BE2C (cell line): ENCODE results near the gene B3GNT9.

Experiments used
- DNase-seq: peaks from one replicate; pipeline ENCODE4 v3.0.0-alpha.2; 2020
- H3K27me3 ChIP-seq: fragments of 250-450 bp; sonication (Bioruptor Pico); 2 replicates; pipeline ENCODE4 v1.5.1; 2020; ENCODE audit warnings: mild to moderate bottlenecking
- H3K36me3 ChIP-seq: fragments of 250-450 bp; sonication (Bioruptor Pico); 2 replicates; pipeline ENCODE4 v1.5.1; 2020; ENCODE audit warnings: mild to moderate bottlenecking
- H3K4me1 ChIP-seq: fragments of 250-450 bp; sonication (Bioruptor Pico); 2 replicates; pipeline ENCODE4 v1.5.1; 2020
- H3K4me3 ChIP-seq: 2 replicates; pipeline ENCODE4 v1.5.1; 2011; ENCODE audit warnings: low read depth, low read length
- H3K9me3 ChIP-seq: fragments of 250-450 bp; sonication (Bioruptor Pico); 2 replicates; pipeline ENCODE4 v1.5.1; 2020
- CTCF ChIP-seq: IDR thresholded peaks from 2 replicates; pipeline ENCODE4 v1.5.1; 2012; ENCODE audit warnings: mild to moderate bottlenecking, low read depth, low read length

Gene B3GNT9

GRCh38 chr16:67150047-67150832 lies 558 bp downstream of the B3GNT9 start:
- DNase-seq = peak; percentile 72
- Histone ChIP-seq H3K36me3 (peaks cover 31% of the 10 kb centered on the region), H3K9me3 (no peaks in the 10 kb centered on the region), H3K4me3 (peak overlapping the region; percentile 77), H3K4me1 (0 out of 2 replicates have a peak, but pooled peaks cover 2% of the 10 kb centered on the region), H3K27me3 (peaks cover 2% of the 10 kb centered on the region; the same call in 1 of the 2 replicates)
- TF ChIP-seq CTCF = peak; percentile 21

GRCh38 chr16:67149276-67150046 lies 1.3 kb downstream of the B3GNT9 start:
- no peak for TF ChIP-seq CTCF
- Histone ChIP-seq H3K4me1 (0 out of 2 replicates have a peak, but pooled peaks cover 2% of the 10 kb centered on the region), H3K36me3 (peaks cover 37% of the 10 kb centered on the region), H3K9me3 (no peaks in the 10 kb centered on the region), H3K4me3 (no peak overlapping the region), H3K27me3 (no peaks in the 10 kb centered on the region)
- DNase-seq = peak; percentile 13

DNA sequence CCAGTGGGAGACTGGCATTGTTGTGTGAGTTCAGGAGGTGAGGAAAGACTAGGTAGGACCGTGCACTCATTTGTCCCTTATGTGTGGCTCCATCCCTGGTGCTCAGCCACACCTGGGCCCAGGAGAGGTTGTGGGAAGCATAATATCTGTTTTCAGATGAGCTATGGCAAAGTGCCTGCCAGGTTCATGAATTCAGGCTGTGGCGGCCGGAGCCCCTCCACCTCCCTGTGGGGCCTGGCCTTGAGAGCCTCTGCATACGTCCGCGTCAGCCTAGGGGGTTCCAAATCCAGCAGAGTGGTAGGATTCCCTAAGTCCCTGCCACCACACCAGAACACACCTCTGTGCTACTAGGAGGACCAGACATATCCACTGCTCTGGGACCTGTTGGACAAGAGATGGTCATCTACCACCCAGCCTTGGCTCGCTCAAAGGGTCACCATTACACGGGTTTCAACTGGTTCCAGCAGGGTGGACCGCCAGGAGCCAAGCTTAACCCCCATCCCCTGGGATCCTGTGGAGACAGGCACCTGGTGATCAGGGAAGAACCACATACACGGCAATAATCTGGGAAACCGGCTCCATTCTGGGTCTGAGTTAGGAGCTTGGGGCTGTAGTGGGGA lies 2.0 kb downstream of the B3GNT9 start:
- H3K36me3 ChIP-seq = peaks cover 44% of the 10 kb centered on the region
- DNase-seq = no peak

DNA sequence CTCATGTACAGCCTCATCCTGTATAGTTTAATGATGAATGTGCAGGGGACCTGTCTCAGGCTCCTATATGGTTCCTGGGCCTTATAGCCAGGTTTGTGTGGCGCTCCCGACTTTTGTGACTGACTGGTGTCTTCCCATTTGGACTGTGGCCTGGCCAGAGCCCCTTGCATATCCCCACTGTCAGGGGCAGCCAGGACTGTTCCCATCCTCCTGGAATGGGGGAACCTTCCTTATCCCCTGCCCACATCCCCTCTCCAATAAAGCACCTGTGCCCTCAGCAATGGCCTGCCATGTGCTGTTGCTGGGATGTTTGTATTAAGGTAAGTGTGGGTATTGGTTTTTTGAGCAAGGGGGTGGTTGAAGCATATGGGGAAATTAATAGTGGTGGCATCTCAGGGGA lies 2.6 kb downstream of the B3GNT9 start:
- H3K36me3 ChIP-seq = peaks cover 50% of the 10 kb centered on the region
- H3K27me3 ChIP-seq = no peaks in the 10 kb centered on the region
- no peaks in the 10 kb centered on the region for H3K9me3 ChIP-seq

More for the DNA sequence above, 2.0 kb downstream of the B3GNT9 start:
- TF ChIP-seq CTCF = no peak
- Histone ChIP-seq H3K27me3 (no peaks in the 10 kb centered on the region), H3K4me1 (0 out of 2 replicates have a peak, but pooled peaks cover 2% of the 10 kb centered on the region), H3K9me3 (no peaks in the 10 kb centered on the region), H3K4me3 (no peak overlapping the region)

GRCh38 chr16:67147437-67148140 lies 3.2 kb downstream of the B3GNT9 start:
- Histone ChIP-seq H3K36me3 (peaks cover 56% of the 10 kb centered on the region), H3K27me3 (no peaks in the 10 kb centered on the region), H3K4me1 (0 out of 2 replicates have a peak, but pooled peaks cover 2% of the 10 kb centered on the region), H3K4me3 (no peak overlapping the region), H3K9me3 (no peaks in the 10 kb centered on the region)
- TF ChIP-seq CTCF = no peak
- no peak for DNase-seq

More for the DNA sequence above, 2.6 kb downstream of the B3GNT9 start:
- Histone ChIP-seq H3K4me3 (no peak overlapping the region), H3K4me1 (0 out of 2 replicates have a peak, but pooled peaks cover 2% of the 10 kb centered on the region)
- no peak for TF ChIP-seq CTCF
- DNase-seq = no peak
